Pancreas (tissue), 10 donors: Measurements from ENCODE around the gene THSD7A. TPM values are rescaled to one million over a fixed set of nuclear protein-coding genes. Genes with fewer than 3 reads are reported as not detected.
A peak's percentile ranks its signal among the peaks of the same experiment; 100 is the strongest.

ENCODE experiments used
- ATAC-seq, 4 donors: fragments of 200-7000 bp; cut with Tn5 transposase; one replicate each; pipeline versions ENCODE4 v1.8.0 to v1.9.1; 2020; ENCODE audit warnings: mild to moderate bottlenecking in 4 of 4, moderate library complexity in 4 of 4
- DNase-seq, 6 donors: peaks; one replicate each; pipeline ENCODE4 v3.0.0-alpha.2; 2020
- FAIRE-seq: peaks from 2 replicates; lab custom pipeline; 2012; peaks lifted over from hg19 to GRCh38; lab: Jason Lieb, UNC
- H3K27ac ChIP-seq, 4 donors: fragments of 200-600 bp; sonication (generic); 1 replicate in 3 of 4; 2 replicates in 1 of 4; pipeline versions ENCODE4 v1.5.0 to v1.8.0; 2020
- H3K27me3 ChIP-seq, 4 donors: fragments of 200-600 bp; one replicate each; pipeline ENCODE4 v1.8.0; 2021
- H3K36me3 ChIP-seq, 3 donors: fragments of 200-600 bp; sonication (generic) in 1 of 3; one replicate each; pipeline versions ENCODE4 v1.5.0 to v1.8.0; 2020 to 2021
- H3K4me1 ChIP-seq, 3 donors: fragments of 200-600 bp; one replicate each; pipeline ENCODE4 v1.8.0; 2021
- H3K4me3 ChIP-seq, 4 donors: fragments of 200-600 bp; sonication (generic) in 2 of 4; one replicate each; pipeline versions ENCODE4 v1.5.0 to v1.8.0; 2020 to 2021
- H3K9me3 ChIP-seq, 4 donors: fragments of 200-600 bp; one replicate each; pipeline ENCODE4 v1.8.0; 2021
- CTCF ChIP-seq, 4 donors: fragments of 200-600 bp; sonication (generic) in 3 of 4; IDR thresholded peaks; one replicate each; pipeline versions ENCODE4 v1.5.0 to v1.8.0; 2021; ENCODE audit warnings: antibody characterized with exemption in 4 of 4
- WGBS, 2 donors: extraction: QIAGEN DNeasy Blood & Tissue Kit; methylation state at CpG; one replicate each; pipeline ENCODE4 v1.1.7; 2013; 5-methylcytosine and 5-hydroxymethylcytosine counted together
- intact Hi-C, 3 donors: fragments of 100-400 bp; cut with DNase I; formaldehyde crosslinking; loops; one replicate each; pipeline versions ENCODE4 v1.11.1 to v1.14.2; 2022
- polyA plus RNA-seq, 2 donors: library from polyadenylated mRNA; stranded (reverse); fragments of 200-250 nt; gene quantifications; one replicate each; pipeline ENCODE4 v1.2.3, GENCODE V29; 2013
- total RNA-seq, 6 donors: library from RNA; stranded (reverse); fragmentation: NEBNext Ultra II Directional in 4 of 6; extraction: Animal tissue kit (Norgen Biotek cat#: 25700) in 4 of 6; gene quantifications; one replicate each; pipeline versions ENCODE4 v1.2.1 to v1.2.4, GENCODE V29; 2021 to 2023
- donor health status: healthy with polysubstance abuse.
- donor health status: DM: no; HTN: no; CAD: no; lungs with moderate emphysema.
- donor health status: DM: no; HTN: no; CAD: no.
- donor health status: control.
- donor health status: control.
- donor health status: Bipolar disorder and iron deficiency.
- donor health status: DM: yes; HTN: yes; CAD: no.
- donor health status: DM: no; HTN: no; CAD: no.
- donor health status: DM: no; HTN: no; CAD: no.
- donor health status: DM: yes; HTN: yes; CAD: no.

THSD7A gene
- total and polyA plus RNA-seq, 8 donors, result 0.30 to 3.7 (median 0.90) TPM

- FAIRE-seq (no peak), ATAC-seq (no peak)
Observed at GRCh38 chr7:11403781-11404180, 428.2 kb downstream of the THSD7A start.

GRCh38 chr7:11394438-11394837 is 437.6 kb downstream of the THSD7A start:
- intact Hi-C loops, result no loop called here
- ATAC-seq (no peak), FAIRE-seq (no peak), DNase-seq (no peak)
- Histone ChIP-seq H3K27me3 (no peaks in the 10 kb centered on the region), H3K4me1 (no peaks in the 10 kb centered on the region), H3K27ac (no peak overlapping the region), H3K9me3 (no peaks in the 10 kb centered on the region), H3K36me3 (no peaks in the 10 kb centered on the region), H3K4me3 (no peak overlapping the region)
- 70 to 74% methylated on average over 12 of the region's 12 CpGs for WGBS, 2 donors
- no peak for TF ChIP-seq CTCF (IDR thresholded peaks at IDR 0.05)

More at GRCh38 chr7:11403781-11404180, 428.2 kb downstream of the THSD7A start:
- Histone ChIP-seq H3K9me3 (no peaks in the 10 kb centered on the region), H3K27ac (no peak overlapping the region), H3K4me1 (no peaks in the 10 kb centered on the region), H3K4me3 (no peak overlapping the region), H3K36me3 (no peaks in the 10 kb centered on the region), H3K27me3 (no peaks in the 10 kb centered on the region)
- intact Hi-C loops, result no loop called here
- TF ChIP-seq CTCF (IDR thresholded peaks at IDR 0.05), result no peak
- no peak for DNase-seq
- 86 to 92% methylated on average over 1 of the region's 1 CpG for WGBS, 2 donors

GRCh38 chr7:11379641-11380040 is 452.4 kb downstream of the THSD7A start:
- H3K27ac ChIP-seq, result no peak overlapping the region
- TF ChIP-seq CTCF (IDR thresholded peaks at IDR 0.05), result no peak
- H3K4me3 ChIP-seq, result no peak overlapping the region
- ATAC-seq (no peak), DNase-seq (no peak), FAIRE-seq (no peak)
- H3K27me3 ChIP-seq, result no peaks in the 10 kb centered on the region
- no peaks in the 10 kb centered on the region for H3K9me3 ChIP-seq
- 94 to 97% methylated on average over 4 of the region's 4 CpGs for WGBS, 2 donors
- H3K36me3 ChIP-seq, result no peaks in the 10 kb centered on the region
- intact Hi-C loops, result no loop called here
- peaks cover 0 to 15% (median 0%) of the 10 kb centered on the region in 3 donors for H3K4me1 ChIP-seq

GRCh38 chr7:11376529-11376928 is 455.5 kb downstream of the THSD7A start:
- Histone ChIP-seq H3K4me1 (peaks cover 0 to 15% (median 0%) of the 10 kb centered on the region in 3 donors), H3K36me3 (no peaks in the 10 kb centered on the region), H3K27ac (no peak overlapping the region), H3K27me3 (no peaks in the 10 kb centered on the region), H3K4me3 (no peak overlapping the region), H3K9me3 (no peaks in the 10 kb centered on the region)
- DNase-seq (no peak), ATAC-seq (peak in 2 of 4 donors; percentile 44), FAIRE-seq (no peak)
- TF ChIP-seq CTCF (IDR thresholded peaks at IDR 0.05), result no peak
- intact Hi-C loops, result no loop called here
- WGBS, 2 donors, result 32 to 36% methylated on average over 2 of the region's 2 CpGs

- WGBS, 2 donors, result 94 to 96% methylated on average over 3 of the region's 3 CpGs
- DNase-seq, result no peak
- H3K36me3 ChIP-seq, result no peaks in the 10 kb centered on the region
- no peak overlapping the region for H3K27ac ChIP-seq
- peaks cover 0 to 3% (median 0%) of the 10 kb centered on the region in 4 donors for H3K27me3 ChIP-seq
- intact Hi-C loops, result no loop called here
- no peak for ATAC-seq
- H3K4me1 ChIP-seq, result peaks cover 0 to 15% (median 0%) of the 10 kb centered on the region in 3 donors
- TF ChIP-seq CTCF (IDR thresholded peaks at IDR 0.05), result no peak
- no peak overlapping the region for H3K4me3 ChIP-seq
- no peaks in the 10 kb centered on the region for H3K9me3 ChIP-seq
- no peak for FAIRE-seq
Observed at GRCh38 chr7:11374629-11375028, 457.4 kb downstream of the THSD7A start.
